ENCODE measurements around the gene TROAP.

DNA sequence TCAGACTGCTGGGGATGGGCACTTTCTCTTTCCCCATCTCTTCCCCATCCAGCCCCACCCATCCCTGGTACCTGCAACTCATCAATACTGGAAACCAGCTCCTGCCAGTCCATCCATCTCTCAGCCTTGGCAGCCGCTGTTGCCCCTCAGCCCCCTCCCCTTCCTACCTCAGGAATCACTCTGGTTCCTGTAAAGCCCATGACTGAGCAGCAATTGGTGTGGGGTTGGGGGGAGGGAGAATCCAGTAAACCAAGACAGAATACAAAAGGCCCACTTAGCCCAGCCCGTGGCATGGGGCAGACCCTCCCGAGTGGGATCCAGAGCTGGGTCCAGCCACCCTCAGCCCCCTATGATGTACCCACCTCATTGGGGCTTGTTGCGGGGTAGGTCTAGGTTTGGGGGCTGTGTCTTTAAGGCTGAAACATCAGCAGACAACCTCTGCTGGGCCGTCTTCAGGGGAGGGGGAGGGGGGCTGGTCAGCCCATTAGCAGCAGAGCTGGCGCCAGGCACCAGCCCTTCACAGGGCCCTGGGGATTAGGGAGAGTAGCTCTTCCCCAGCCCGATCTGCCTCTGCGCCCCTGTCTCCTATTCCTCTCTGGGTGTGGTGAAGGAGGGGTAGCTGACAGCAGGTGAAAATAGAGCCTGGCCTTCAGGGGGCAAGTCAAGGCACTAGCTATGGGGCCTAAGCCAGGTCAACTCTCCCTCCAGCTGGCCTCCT lies 28.8 kb upstream of the TROAP start:
- TF ChIP-seq NFRKB (IDR thresholded peaks at IDR 0.05) (no peak), FOXK2 (IDR thresholded peaks at IDR 0.05) (no peak), BHLHE40 (IDR thresholded peaks at IDR 0.05; ENCODE audit: borderline replicate concordance) (no peak)
